HepG2 (cell line): ENCODE data around the gene EXOC7. TPM values are rescaled to one million over a fixed set of nuclear protein-coding genes. Genes with fewer than 3 reads are reported as not detected.
A peak's percentile ranks its signal among the peaks of the same experiment; 100 is the strongest.

Source experiments
- ATAC-seq: fragments of 200-7000 bp; cut with Tn5 transposase; 3 replicates; pipeline ENCODE4 v1.9.1; 2020; ENCODE audit warnings: mild to moderate bottlenecking, moderate library complexity
- BruUV-seq: library from RNA; stranded (reverse); fragments of 400-500 nt; replicated peaks from 2 replicates; lab custom pipeline; 2021; lab: Mats Ljungman, UMichigan
- CTCF ChIA-PET: fragments of 300-600 bp; formaldehyde crosslinking; extraction: SDS; loops from one replicate; lab custom pipeline; 2021; ENCODE audit warnings: low total read pairs, inconsistent platforms, low intra/inter-chr PET ratio; lab: Yijun Ruan, JAX
- POLR2A ChIA-PET: fragments of 350-600 bp; sonication (Branson Sonifier 250); formaldehyde crosslinking; loops from one replicate; lab custom pipeline; 2020; ENCODE audit warnings: antibody characterized with exemption, inconsistent platforms; lab: Yijun Ruan, JAX
- DNase-seq: peaks from one replicate; pipeline ENCODE4 v3.0.0-alpha.2; 2015; ENCODE audit warnings: low spot score
- FAIRE-seq: peaks from 3 replicates; lab custom pipeline; 2011; peaks lifted over from hg19 to GRCh38; lab: Jason Lieb, UNC
- H2AFZ ChIP-seq: one replicate; pipeline ENCODE4 v1.6.1; 2011; ENCODE audit warnings: low read length, inconsistent platforms
- H3K27ac ChIP-seq: fragments of 300-600 bp; 3 replicates; pipeline ENCODE4 v1.8.0; 2011; ENCODE audit warnings: mixed run types, mild to moderate bottlenecking, mixed read lengths, low read length, inconsistent platforms; ENCODE audit not compliant: insufficient read depth; ENCODE audit errors: extremely low read length
- H3K27me3 ChIP-seq, 2 experiments: fragments of 200-600 bp in 1 of 2; 2 replicates in 1 of 2; 3 replicates in 1 of 2; pipeline versions ENCODE4 v1.6.0 to v1.8.0; 2011; ENCODE audit warnings: low read length in 2 of 2, mild to moderate bottlenecking in 2 of 2, moderate library complexity in 2 of 2, inconsistent platforms in 1 of 2; ENCODE audit not compliant: insufficient read depth in 2 of 2, control insufficient read depth in 1 of 2
- H3K36me3 ChIP-seq, 2 experiments: fragments of 200-600 bp in 1 of 2; replicated peaks in 1 of 2; 2 replicates in 1 of 2; 3 replicates in 1 of 2; pipeline versions ENCODE4 v1.5.1 to v1.8.0; 2011; ENCODE audit warnings: low read length in 2 of 2, inconsistent platforms in 1 of 2; ENCODE audit not compliant: insufficient read depth in 2 of 2, control insufficient read depth in 1 of 2
- H3K4me1 ChIP-seq: 2 replicates; pipeline ENCODE4 v1.5.1; 2012; ENCODE audit warnings: low read length, inconsistent platforms; ENCODE audit not compliant: insufficient read depth
- H3K4me2 ChIP-seq: 2 replicates; pipeline ENCODE4 v1.6.0; 2011; ENCODE audit warnings: low read depth, low read length, inconsistent platforms
- H3K4me3 ChIP-seq, 3 experiments: fragments of 200-600 bp in 1 of 3; sonication (generic), shearing (Covaris generic) in 1 of 3; replicated peaks in 1 of 3; 2 replicates each; pipeline ENCODE4 v1.5.1; 2011 to 2016; ENCODE audit warnings: low read length in 3 of 3, inconsistent platforms in 2 of 3, low read depth in 2 of 3, mild to moderate bottlenecking in 2 of 3, control low read depth in 1 of 3, mixed read lengths in 1 of 3; ENCODE audit not compliant: insufficient read depth in 1 of 3
- H3K79me2 ChIP-seq: one replicate; pipeline ENCODE4 v1.6.1; 2011; ENCODE audit warnings: low read length, inconsistent platforms; ENCODE audit not compliant: insufficient read depth
- H3K9ac ChIP-seq: 2 replicates; pipeline ENCODE4 v1.6.0; 2011; ENCODE audit warnings: mild to moderate bottlenecking, low read depth, low read length, inconsistent platforms; ENCODE audit not compliant: insufficient read depth
- H3K9me3 ChIP-seq: 2 replicates; pipeline ENCODE4 v1.5.1; 2012; ENCODE audit warnings: mild to moderate bottlenecking, low read length
- H4K20me1 ChIP-seq: 2 replicates; pipeline ENCODE4 v1.6.0; 2011; ENCODE audit warnings: inconsistent platforms, mild to moderate bottlenecking, low read length, moderate library complexity; ENCODE audit not compliant: insufficient read depth
- ATRX ChIP-seq: sonication (generic); formaldehyde crosslinking; IDR thresholded peaks from 2 replicates; pipeline ENCODE4 v1.4.0; 2020; ENCODE audit warnings: missing genetic modification reagents, borderline replicate concordance
- CTCF ChIP-seq: sonication (generic); formaldehyde crosslinking; IDR thresholded peaks from 2 replicates; pipeline ENCODE4 v1.5.0; 2020; ENCODE audit warnings: mild to moderate bottlenecking, missing genetic modification reagents, moderate library complexity
- KDM2A ChIP-seq: sonication (generic); formaldehyde crosslinking; IDR thresholded peaks from 2 replicates; pipeline ENCODE4 v1.4.0; 2020; ENCODE audit warnings: low read depth, missing genetic modification reagents, borderline replicate concordance
- STAG1 ChIP-seq: sonication (generic); formaldehyde crosslinking; IDR thresholded peaks from 2 replicates; pipeline ENCODE4 v1.4.0; 2020; ENCODE audit warnings: missing genetic modification reagents
- ZEB1 ChIP-seq: IDR thresholded peaks from 2 replicates; pipeline ENCODE4 v1.6.1; 2012; ENCODE audit warnings: mild to moderate bottlenecking, low read depth, inconsistent platforms; ENCODE audit not compliant: insufficient replicate concordance
- ZNF251 ChIP-seq: sonication (generic); formaldehyde crosslinking; IDR thresholded peaks from 2 replicates; pipeline ENCODE4 v1.9.0; 2021; ENCODE audit warnings: mild to moderate bottlenecking, missing genetic modification reagents
- ZNF691 ChIP-seq: sonication (generic); formaldehyde crosslinking; IDR thresholded peaks from 2 replicates; pipeline ENCODE4 v1.4.0; 2020; ENCODE audit warnings: missing genetic modification reagents, low read depth, mild to moderate bottlenecking, borderline replicate concordance
- ZNF768 ChIP-seq: sonication (generic); formaldehyde crosslinking; IDR thresholded peaks from 2 replicates; pipeline ENCODE4 v1.4.0; 2020; ENCODE audit warnings: missing genetic modification reagents
- WGBS: methylation state at CpG from one replicate; pipeline ENCODE4 v1.1.6; 2017; ENCODE audit warnings: low lambda C conversion rate; 5-methylcytosine and 5-hydroxymethylcytosine counted together
- in situ Hi-C: cut with HindIII; loops from 2 replicates; pipeline ENCODE4 v1.10.0; 2017; ENCODE audit warnings: low pct_unique_long_range_greater_than_20kb; ENCODE audit not compliant: extremely low pct_ligation_motif_present
- intact Hi-C: fragments of 100-400 bp; cut with micrococcal nuclease; formaldehyde crosslinking; loops from one replicate; pipeline ENCODE4 v1.10.0; 2022; ENCODE audit not compliant: unreplicated experiment
- polyA plus RNA-seq, 8 experiments: library from polyadenylated mRNA; depleted of rRNA in 3 of 8; stranded (reverse) in 7 of 8; unstranded in 1 of 8; fragments of >200 nt; fragmentation: Illumina TruSeq in 4 of 8; extraction: Trizol in 4 of 8; gene quantifications; 2 replicates each; pipeline versions ENCODE4 v1.2.1 to v1.2.3, GENCODE V29; 2011 to 2016; ENCODE audit warnings: low read depth in 4 of 8, missing spikeins in 1 of 8, mixed read lengths in 1 of 8; ENCODE audit not compliant: insufficient read depth in 1 of 8
- total RNA-seq, 5 experiments: library from RNA; depleted of rRNA; stranded (reverse); fragments of >200 nt; fragmentation: Illumina TruSeq; extraction: Trizol; gene quantifications; 2 replicates each; pipeline ENCODE4 v1.2.3, GENCODE V29; 2016; ENCODE audit warnings: low read depth in 1 of 5
- TF ChIP-seq, protein P1 (sequence below), 2 experiments: sonication (generic) in 1 of 2; formaldehyde crosslinking in 1 of 2; IDR thresholded peaks; 2 replicates each; pipeline versions ENCODE4 v1.4.0 to v1.6.1; 2018 to 2020; ENCODE audit warnings: missing genetic modification reagents in 2 of 2, borderline replicate concordance in 1 of 2, low read depth in 1 of 2, mild to moderate bottlenecking in 1 of 2, missing biosample characterization in 1 of 2
- TF ChIP-seq, protein P2 (sequence below): IDR thresholded peaks from 2 replicates; pipeline ENCODE4 v1.6.1; 2016; ENCODE audit warnings: missing compliant biosample characterization, missing genetic modification reagents, borderline replicate concordance

Gene EXOC7
- total and polyA plus RNA-seq, 2 of the 13 experiments (the other 11 are each of a cell fraction or from before 2014, with no cell fraction given), result 86.9 to 116 TPM

DNA sequence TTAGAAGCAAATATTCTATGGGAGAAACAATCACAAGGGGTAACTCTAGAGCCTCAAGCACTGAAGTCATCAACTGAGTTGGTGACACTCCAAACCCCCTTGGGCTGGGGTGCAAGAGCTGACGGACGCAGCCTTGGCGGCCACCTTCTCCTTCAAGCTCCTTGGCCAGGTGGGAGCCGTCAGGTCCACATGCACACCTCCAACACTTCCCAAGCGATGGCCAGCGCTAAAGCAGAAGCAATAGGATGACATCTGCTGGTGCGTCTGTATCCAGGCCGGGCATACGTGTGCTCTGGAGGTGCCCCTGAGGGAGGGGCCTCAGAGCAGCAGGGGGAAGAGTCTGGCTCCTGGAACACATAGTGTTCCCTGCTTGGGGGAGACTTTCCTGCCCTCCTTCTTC lies 49.6 kb upstream of the EXOC7 start (continued):
- TF ChIP-seq, protein P1, sequence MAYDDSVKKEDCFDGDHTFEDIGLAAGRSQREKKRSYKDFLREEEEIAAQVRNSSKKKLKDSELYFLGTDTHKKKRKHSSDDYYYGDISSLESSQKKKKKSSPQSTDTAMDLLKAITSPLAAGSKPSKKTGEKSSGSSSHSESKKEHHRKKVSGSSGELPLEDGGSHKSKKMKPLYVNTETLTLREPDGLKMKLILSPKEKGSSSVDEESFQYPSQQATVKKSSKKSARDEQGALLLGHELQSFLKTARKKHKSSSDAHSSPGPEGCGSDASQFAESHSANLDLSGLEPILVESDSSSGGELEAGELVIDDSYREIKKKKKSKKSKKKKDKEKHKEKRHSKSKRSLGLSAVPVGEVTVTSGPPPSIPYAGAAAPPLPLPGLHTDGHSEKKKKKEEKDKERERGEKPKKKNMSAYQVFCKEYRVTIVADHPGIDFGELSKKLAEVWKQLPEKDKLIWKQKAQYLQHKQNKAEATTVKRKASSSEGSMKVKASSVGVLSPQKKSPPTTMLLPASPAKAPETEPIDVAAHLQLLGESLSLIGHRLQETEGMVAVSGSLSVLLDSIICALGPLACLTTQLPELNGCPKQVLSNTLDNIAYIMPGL (CRISPR knock-in tag; IDR thresholded peaks at IDR 0.05; ENCODE audit: borderline replicate concordance in 1 of 2, low read depth in 1 of 2), result peak in 1 of 2 experiments; percentile 29; a peak in 1 of 4 replicates
- TF ChIP-seq, protein P2, sequence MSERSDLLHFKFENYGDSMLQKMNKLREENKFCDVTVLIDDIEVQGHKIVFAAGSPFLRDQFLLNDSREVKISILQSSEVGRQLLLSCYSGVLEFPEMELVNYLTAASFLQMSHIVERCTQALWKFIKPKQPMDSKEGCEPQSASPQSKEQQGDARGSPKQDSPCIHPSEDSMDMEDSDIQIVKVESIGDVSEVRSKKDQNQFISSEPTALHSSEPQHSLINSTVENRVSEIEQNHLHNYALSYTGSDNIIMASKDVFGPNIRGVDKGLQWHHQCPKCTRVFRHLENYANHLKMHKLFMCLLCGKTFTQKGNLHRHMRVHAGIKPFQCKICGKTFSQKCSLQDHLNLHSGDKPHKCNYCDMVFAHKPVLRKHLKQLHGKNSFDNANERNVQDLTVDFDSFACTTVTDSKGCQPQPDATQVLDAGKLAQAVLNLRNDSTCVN (CRISPR knock-in tag), result 0 out of 2 replicates have a peak, but pooled peaks have one; percentile 33
- TF ChIP-seq ATRX (CRISPR knock-in tag) (no peak), ZNF251 (CRISPR knock-in tag) (no peak), KDM2A (0 out of 2 replicates have a peak, but pooled peaks have one; percentile 26), ZNF768 (CRISPR knock-in tag) (0 out of 2 replicates have a peak, but pooled peaks have one; percentile 29), ZNF691 (CRISPR knock-in tag) (0 out of 2 replicates have a peak, but pooled peaks have one; percentile 8)
- TF ChIP-seq, all 625 proteins: peak for 11

GRCh38 chr17:76152591-76152990 lies 49.0 kb upstream of the EXOC7 start:
- FAIRE-seq (no peak), DNase-seq (no peak), ATAC-seq (no peak)
- Histone ChIP-seq H2AFZ (no peak overlapping the region), H3K9ac (no peak overlapping the region), H3K4me1 (peaks cover 11% of the 10 kb centered on the region), H3K27me3 (peaks cover 0 to 17% of the 10 kb centered on the region in 2 experiments; a peak in 3 of 5 replicates), H3K9me3 (no peaks in the 10 kb centered on the region), H3K4me2 (no peak overlapping the region), H3K36me3 (no peaks in the 10 kb centered on the region), H3K27ac (no peak overlapping the region), H4K20me1 (no peaks in the 10 kb centered on the region), H3K4me3 (no peak overlapping the region), H3K79me2 (no peaks in the 10 kb centered on the region)
- ChIA-PET CTCF (interaction anchor here (1.2 to 4.1 kb wide), 2 partner anchors 31 to 126 kb away, joined by 4 to 20 read pairs; no protein-coding TSS in a partner anchor), POLR2A (interaction anchor here (0.8 kb wide), 1 partner anchor 20 kb away, joined by 3 read pairs; no protein-coding TSS in a partner anchor)
- in situ Hi-C loops, result no loop called here
- 71% methylated on average over 7 of the region's 7 CpGs for WGBS
- no TSS peak for BruUV-seq
- intact Hi-C loops, result no loop called here
- peak; percentile 29; the same call in 1 of the 2 replicates for TF ChIP-seq STAG1 (CRISPR knock-in tag)
- no peak for TF ChIP-seq ZEB1
- TF ChIP-seq CTCF (CRISPR knock-in tag), result peak; percentile 44
